Smooth muscle cell (in vitro differentiated cells): ENCODE data around the gene NGRN. TPM values are rescaled to one million over a fixed set of nuclear protein-coding genes. Genes with fewer than 3 reads are reported as not detected.
"Not testable (repeated sequence)": the region's sequence is repeated elsewhere in the genome, so short reads cannot be mapped to it uniquely, and the experiment has no call there.

Experiments used
- DNase-seq: peaks from one replicate; lab custom pipeline; 2025; ENCODE audit not compliant: unreplicated experiment; lab: John Stamatoyannopoulos, UW
- H2AFZ ChIP-seq: fragments of 200-600 bp; sonication (generic); 2 replicates; pipeline ENCODE4 v1.6.0; 2016; ENCODE audit warnings: antibody characterized with exemption, low read depth, mild to moderate bottlenecking
- H3F3A ChIP-seq: fragments of 200-600 bp; sonication (generic); 2 replicates; pipeline ENCODE4 v1.6.0; 2017; ENCODE audit warnings: antibody characterized with exemption, low read depth
- H3K27ac ChIP-seq: fragments of 200-600 bp; sonication (generic); 2 replicates; pipeline ENCODE4 v1.5.1; 2016; ENCODE audit warnings: low read depth, mild to moderate bottlenecking
- H3K27me3 ChIP-seq: fragments of 200-600 bp; sonication (generic); 2 replicates; pipeline ENCODE4 v1.6.1; 2016; ENCODE audit warnings: low read depth, mild to moderate bottlenecking
- H3K36me3 ChIP-seq: fragments of 200-600 bp; sonication (generic); 2 replicates; pipeline ENCODE4 v1.5.1; 2016; ENCODE audit warnings: low read depth
- H3K4me1 ChIP-seq: fragments of 200-600 bp; sonication (generic); 2 replicates; pipeline ENCODE4 v1.5.1; 2016; ENCODE audit warnings: low read depth
- H3K4me2 ChIP-seq: fragments of 200-600 bp; sonication (generic); 2 replicates; pipeline ENCODE4 v1.6.0; 2016; ENCODE audit warnings: mild to moderate bottlenecking
- H3K4me3 ChIP-seq: fragments of 200-600 bp; sonication (generic); 2 replicates; pipeline ENCODE4 v1.5.1; 2016; ENCODE audit warnings: mild to moderate bottlenecking
- H3K79me2 ChIP-seq: fragments of 200-600 bp; sonication (generic); 2 replicates; pipeline ENCODE4 v1.6.0; 2016; ENCODE audit warnings: low read depth, mild to moderate bottlenecking
- H3K9ac ChIP-seq: fragments of 200-600 bp; sonication (generic); 2 replicates; pipeline ENCODE4 v1.6.0; 2016; ENCODE audit warnings: low read depth
- H3K9me3 ChIP-seq: fragments of 200-600 bp; sonication (generic); replicated peaks from 2 replicates; pipeline ENCODE4 v1.5.1; 2016; ENCODE audit warnings: low read depth
- H4K20me1 ChIP-seq: fragments of 200-600 bp; sonication (generic); 2 replicates; pipeline ENCODE4 v1.6.0; 2016; ENCODE audit warnings: low read depth
- CTCF ChIP-seq: fragments of 200-600 bp; sonication (generic); IDR thresholded peaks from 2 replicates; pipeline ENCODE4 v1.5.1; 2017; ENCODE audit warnings: borderline replicate concordance, mild to moderate bottlenecking, antibody characterized with exemption; ENCODE audit not compliant: insufficient read depth, poor library complexity, severe bottlenecking
- WGBS: methylation state at CpG from one replicate; pipeline ENCODE4 v1.1.7; 2016; ENCODE audit warnings: low lambda C conversion rate; 5-methylcytosine and 5-hydroxymethylcytosine counted together
- polyA plus RNA-seq: library from polyadenylated mRNA; unstranded; fragments of >200 nt; fragmentation: Nextera tagmentation; extraction: Ambion mirVana; gene quantifications from 2 replicates; pipeline ENCODE4 v1.2.1, GENCODE V29; 2016
- total RNA-seq: library from RNA; depleted of rRNA; stranded (reverse); fragments of >200 nt; gene quantifications from 2 replicates; pipeline ENCODE4 v1.2.3, GENCODE V29; 2014

The NGRN gene
- total and polyA plus RNA-seq, 2 experiments from 2014 or later = 54.8 to 71.5 TPM

DNA sequence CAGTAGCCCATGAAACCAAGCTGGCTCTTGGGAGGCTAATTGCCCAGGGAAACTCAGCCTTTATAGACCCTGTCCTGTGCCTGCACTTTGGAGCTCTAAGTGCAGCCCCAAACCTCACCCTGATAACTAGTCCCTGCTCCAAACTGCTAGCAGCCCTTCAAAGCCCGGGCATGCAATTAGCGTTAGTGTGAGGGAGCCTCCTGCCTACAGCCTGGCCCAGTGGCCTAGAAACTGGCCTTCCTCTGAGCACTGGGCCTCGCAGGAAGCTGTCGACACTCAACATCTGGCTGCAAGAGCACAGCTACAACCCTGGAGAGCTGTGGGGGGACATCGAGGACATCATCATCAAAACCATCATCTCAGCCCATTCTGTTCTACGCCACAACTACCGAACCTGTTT, 7.7 kb upstream of the NGRN start:
- Histone ChIP-seq H4K20me1 (no peaks in the 10 kb centered on the region), H2AFZ (no peak overlapping the region), H3K4me2 (no peak overlapping the region), H3K27ac (no peak overlapping the region), H3K9me3 (no peaks in the 10 kb centered on the region), H3K27me3 (peaks cover 5% of the 10 kb centered on the region), H3K9ac (no peak overlapping the region), H3K36me3 (no peaks in the 10 kb centered on the region), H3F3A (no peaks in the 10 kb centered on the region), H3K4me1 (no peaks in the 10 kb centered on the region), H3K4me3 (no peak overlapping the region), H3K79me2 (no peaks in the 10 kb centered on the region)
- DNase-seq = no peak
- WGBS = 90% methylated on average over 7 of the region's 7 CpGs
- no peak for TF ChIP-seq CTCF

DNA sequence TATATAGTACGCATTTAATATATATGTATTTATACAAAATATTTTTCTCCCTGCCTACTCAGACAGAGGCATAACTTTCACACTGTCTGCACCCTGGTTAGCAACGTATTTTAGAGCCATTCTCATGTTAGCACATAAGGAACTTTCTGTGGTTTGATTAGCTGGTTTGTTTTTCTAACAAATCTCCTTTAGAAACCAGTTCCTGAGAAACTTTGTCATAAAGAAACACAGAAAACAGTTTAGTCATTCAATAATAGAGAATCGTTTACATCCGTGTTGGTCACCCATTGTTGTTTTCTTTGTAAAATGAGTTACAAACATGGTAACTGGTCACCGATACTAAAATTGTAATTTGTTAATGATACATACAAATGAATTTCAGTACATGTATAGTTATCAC, 5.9 kb upstream of the NGRN start:
- Histone ChIP-seq H3K4me2 (no peak overlapping the region), H3K79me2 (no peaks in the 10 kb centered on the region), H3F3A (no peaks in the 10 kb centered on the region), H3K9me3 (no peaks in the 10 kb centered on the region), H3K27me3 (peaks cover 5% of the 10 kb centered on the region), H2AFZ (no peak overlapping the region), H3K9ac (no peak overlapping the region), H3K36me3 (no peaks in the 10 kb centered on the region), H3K4me3 (no peak overlapping the region), H3K4me1 (no peaks in the 10 kb centered on the region), H3K27ac (no peak overlapping the region), H4K20me1 (no peaks in the 10 kb centered on the region)
- WGBS = 79% methylated on average over 5 of the region's 5 CpGs
- TF ChIP-seq CTCF = no peak
- no peak for DNase-seq

DNA sequence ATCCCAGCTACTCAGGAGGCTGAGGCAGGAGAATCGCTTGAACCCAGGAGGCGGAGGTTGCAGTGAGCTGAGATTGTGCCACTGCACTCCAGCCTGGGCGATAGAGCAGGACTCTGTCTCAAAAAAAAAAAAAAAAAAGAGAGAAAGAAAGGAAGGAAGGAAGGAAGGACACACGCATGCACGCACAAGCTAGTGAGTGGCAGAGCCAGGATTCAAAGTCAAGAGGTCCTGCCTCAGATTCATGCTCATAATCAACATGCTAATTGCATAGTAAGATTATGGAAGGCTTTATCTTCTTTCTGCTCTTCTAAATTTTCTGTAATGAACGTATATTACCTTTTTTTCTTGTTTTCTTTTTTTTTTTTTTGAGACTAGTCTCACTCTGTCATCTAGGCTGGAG, 4.7 kb upstream of the NGRN start:
- H3K4me3 ChIP-seq, DNase-seq, H2AFZ ChIP-seq, H4K20me1 ChIP-seq, H3K4me1 ChIP-seq, H3K9me3 ChIP-seq, H3K36me3 ChIP-seq, H3K27ac ChIP-seq, H3K27me3 ChIP-seq, H3K4me2 ChIP-seq, H3F3A ChIP-seq, H3K79me2 ChIP-seq, H3K9ac ChIP-seq: not testable (repeated sequence)
- WGBS = 88% methylated on average over 6 of the region's 6 CpGs

- H3K79me2 ChIP-seq = peaks cover 10% of the 10 kb centered on the region
- H3K4me2 ChIP-seq = no peak overlapping the region
- H3K4me1 ChIP-seq = no peaks in the 10 kb centered on the region
- H3K36me3 ChIP-seq = no peaks in the 10 kb centered on the region
- WGBS = 89% methylated on average over 5 of the region's 5 CpGs
- no peak for TF ChIP-seq CTCF
- no peak overlapping the region for H2AFZ ChIP-seq
- H4K20me1 ChIP-seq = peaks cover under 1% of the 10 kb centered on the region
- no peaks in the 10 kb centered on the region for H3K9me3 ChIP-seq
- H3K27me3 ChIP-seq = no peaks in the 10 kb centered on the region
- no peaks in the 10 kb centered on the region for H3F3A ChIP-seq
- H3K9ac ChIP-seq = no peak overlapping the region
- no peak overlapping the region for H3K4me3 ChIP-seq
- H3K27ac ChIP-seq = no peak overlapping the region
- DNase-seq = no peak
Measured at GRCh38 chr15:90261811-90262210, 3.7 kb upstream of the NGRN start.
